NCI-H2196 (cell line): ENCODE results near the gene CLEC1B.
"Not testable (repeated sequence)": the region's sequence is repeated elsewhere in the genome, so short reads cannot be mapped to it uniquely, and the experiment has no call there.

Source experiments
- DNase-seq: peaks from one replicate; lab custom pipeline; 2025; ENCODE audit not compliant: unreplicated experiment; lab: John Stamatoyannopoulos, UW

The CLEC1B gene

DNA sequence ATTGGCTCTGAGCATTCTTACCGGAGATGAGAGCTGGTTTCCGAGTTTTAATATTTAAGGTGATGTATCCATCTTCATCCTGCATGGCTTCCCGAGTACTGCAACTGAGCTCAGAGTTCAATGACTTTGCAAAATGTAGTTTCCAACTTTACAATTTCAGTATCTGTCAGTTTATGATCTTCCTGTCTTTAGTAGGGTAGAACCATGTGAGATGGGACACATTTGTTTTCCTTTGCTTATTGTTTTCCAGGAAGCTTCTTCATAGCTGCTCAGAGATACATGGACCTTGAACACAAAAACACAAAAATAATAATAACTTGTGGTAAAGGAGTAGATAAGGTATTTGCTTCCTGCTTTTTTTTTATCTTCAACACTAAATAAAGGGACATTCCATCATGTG is at the start of gene CLEC1B:
CLEC1B (minus strand) TSS at position 106 of the 400 bp plus-strand sequence; CDS start at position 85, 21 bp downstream.
- no peak for DNase-seq

DNA sequence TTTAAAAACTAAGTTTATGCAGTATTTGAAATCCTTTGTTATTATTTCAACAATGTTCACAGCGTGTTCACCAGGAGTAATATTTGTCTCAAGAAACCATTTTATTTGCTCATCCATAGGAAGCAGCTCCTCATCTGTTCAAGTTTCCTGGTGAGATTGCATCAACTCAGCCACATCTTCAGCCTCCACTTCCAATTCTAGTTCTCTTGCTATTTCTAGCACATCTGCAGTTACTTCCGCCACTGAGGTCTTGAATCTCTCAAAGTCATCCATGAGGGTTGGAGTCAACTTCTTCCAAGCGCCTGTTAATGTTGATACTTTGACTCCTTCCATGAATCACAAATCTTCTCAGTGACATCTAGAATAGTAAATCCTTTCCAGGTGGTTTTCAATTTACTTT is 49.6 kb upstream of the CLEC1B start:
- DNase-seq, result no peak

- DNase-seq, result no peak
These were observed 43.2 kb upstream of the CLEC1B start for GRCh38 chr12:10042167-10042566.

- no peak for DNase-seq
These were observed 35.0 kb upstream of the CLEC1B start for GRCh38 chr12:10033783-10034545.

GRCh38 chr12:10031771-10032175 is 32.9 kb upstream of the CLEC1B start:
- no peak for DNase-seq

- DNase-seq, result no peak
These were observed 32.4 kb upstream of the CLEC1B start for GRCh38 chr12:10031321-10031720.

GRCh38 chr12:10030446-10030845 is 31.5 kb upstream of the CLEC1B start, which contains the start of gene CLEC9A:
CLEC9A (plus strand) TSS chr12:10030682; CDS start chr12:10052688, 22,006 bp downstream.
- no peak for DNase-seq

GRCh38 chr12:10027721-10028120 is 28.8 kb upstream of the CLEC1B start:
- DNase-seq, result no peak

- no peak for DNase-seq
These were observed 28.4 kb upstream of the CLEC1B start for GRCh38 chr12:10027311-10027710.

DNA sequence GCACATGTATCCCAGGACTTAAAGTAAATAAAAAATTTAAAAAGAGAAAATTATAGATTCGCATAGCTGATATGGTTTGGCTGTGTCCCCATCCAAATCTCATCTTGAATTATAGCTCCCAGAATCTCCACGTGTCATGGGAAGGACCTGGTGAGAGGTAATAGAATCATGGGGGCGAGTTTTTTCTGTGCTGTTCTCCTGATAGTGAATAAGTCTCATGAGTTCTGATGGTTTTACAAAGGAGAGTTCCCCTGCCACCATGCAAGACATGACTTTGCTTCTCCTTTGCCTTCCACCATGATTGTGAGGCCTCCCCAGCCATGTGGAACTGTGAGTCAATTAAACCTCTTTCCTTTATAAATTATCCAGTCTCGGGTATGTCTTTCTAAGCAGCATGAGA is 27.7 kb upstream of the CLEC1B start:
- not testable (repeated sequence) for DNase-seq

- DNase-seq, result no peak
These were observed 26.3 kb upstream of the CLEC1B start for GRCh38 chr12:10025236-10025635.

GRCh38 chr12:10021342-10021741 is 22.4 kb upstream of the CLEC1B start:
- no peak for DNase-seq

GRCh38 chr12:10018386-10018785 is 19.5 kb upstream of the CLEC1B start:
- no peak for DNase-seq

DNA sequence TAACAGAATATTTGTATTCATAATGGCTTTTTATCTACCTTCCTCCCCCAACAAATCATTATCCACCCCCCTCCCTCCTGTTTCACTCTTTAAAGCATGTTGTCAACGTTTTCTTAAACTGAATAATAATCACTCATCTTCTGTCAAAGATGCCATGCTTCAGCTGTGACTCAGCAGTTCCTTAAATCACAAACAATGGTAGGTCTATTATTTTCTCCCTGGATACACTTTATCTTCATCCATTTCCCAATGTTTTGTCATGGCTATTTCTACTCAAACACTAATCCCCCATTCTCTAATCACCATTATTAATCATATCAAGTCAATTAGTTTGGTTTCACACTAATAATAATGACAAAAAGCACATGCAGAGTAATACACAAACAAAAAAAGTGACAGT is 18.0 kb upstream of the CLEC1B start:
- no peak for DNase-seq

- no peak for DNase-seq
These were observed 16.5 kb upstream of the CLEC1B start for GRCh38 chr12:10015450-10015849.

- no peak for DNase-seq
These were observed 13.9 kb upstream of the CLEC1B start for GRCh38 chr12:10012630-10013330.

GRCh38 chr12:10001171-10001776 is 2.4 kb upstream of the CLEC1B start:
- DNase-seq, result no peak

- no peak for DNase-seq
These were observed 6.6 kb downstream of the CLEC1B start for GRCh38 chr12:9992296-9992695.

DNA sequence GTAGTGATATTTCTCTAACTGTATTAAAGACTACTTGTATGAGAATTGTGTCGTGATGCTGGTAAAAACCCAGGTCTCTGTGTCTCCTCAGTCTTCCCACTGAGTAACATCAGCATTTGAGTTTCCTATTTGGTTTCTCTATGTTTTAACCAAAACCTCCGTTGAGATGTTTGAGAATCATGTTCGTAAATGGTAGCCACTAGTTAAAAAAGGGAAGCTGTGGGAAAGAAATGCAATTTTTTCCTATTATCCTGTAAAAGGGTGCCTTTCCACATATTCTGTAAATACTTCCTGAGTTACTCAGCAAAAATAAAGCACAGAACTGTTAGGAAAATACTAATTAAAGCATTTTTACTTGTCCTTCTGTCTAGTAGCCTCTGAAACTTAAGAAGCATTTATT is 7.0 kb downstream of the CLEC1B start:
- no peak for DNase-seq

DNA sequence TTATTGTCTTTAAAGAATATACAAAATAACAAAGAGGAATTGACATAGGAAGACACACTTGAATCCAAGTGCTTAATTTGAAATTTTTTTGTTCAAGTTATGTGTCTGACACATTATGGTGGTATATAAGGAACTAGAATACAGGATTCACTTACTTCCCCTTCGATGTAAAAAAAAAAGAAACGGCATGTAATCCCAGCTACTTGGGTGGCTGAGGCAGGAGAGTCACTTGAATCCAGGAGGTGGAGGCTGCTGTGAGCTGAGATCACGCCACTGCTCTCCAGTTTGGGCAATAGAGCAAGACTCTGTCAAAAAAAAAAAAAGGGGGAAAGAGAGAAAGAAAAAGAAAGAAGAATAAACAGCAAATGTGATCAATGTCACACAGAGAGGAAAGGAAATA is 18.8 kb downstream of the CLEC1B start:
- no peak for DNase-seq

DNA sequence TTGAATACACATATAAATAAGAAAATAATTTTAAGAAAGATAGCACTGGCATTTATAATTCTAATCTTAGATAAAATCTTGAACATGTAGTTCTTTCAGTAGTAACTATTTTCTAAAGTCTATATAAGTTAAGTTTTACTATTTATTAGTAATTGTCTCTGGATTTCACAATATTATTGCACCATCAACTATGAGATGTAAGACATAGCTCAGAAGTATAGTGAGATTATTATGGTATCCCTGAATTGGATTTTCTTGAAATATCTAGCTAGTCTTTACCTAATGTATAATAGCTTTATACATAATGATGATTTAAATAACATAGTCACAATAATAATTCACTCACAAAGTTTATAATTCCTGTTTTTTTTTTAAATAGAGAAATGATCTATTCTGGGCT is 21.0 kb downstream of the CLEC1B start:
- DNase-seq, result no peak

DNA sequence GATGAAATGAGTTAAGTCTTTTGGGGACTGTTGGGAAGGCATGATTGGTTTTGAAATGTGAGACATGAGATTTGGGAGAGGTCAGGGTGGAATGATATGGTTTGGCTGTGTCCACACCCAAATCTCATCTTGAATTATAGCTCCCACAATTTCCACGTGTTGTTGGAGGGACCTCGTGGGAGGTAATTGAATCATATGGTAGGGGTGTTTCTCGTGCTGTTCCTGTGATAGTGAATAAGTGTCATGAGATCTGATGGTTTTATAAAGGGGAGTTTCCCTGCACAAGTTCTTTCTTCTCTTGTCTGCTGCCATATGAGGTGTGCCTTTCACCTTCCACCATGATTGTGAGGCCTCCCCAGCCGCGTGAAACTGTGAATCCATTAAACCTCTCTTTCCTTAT is 22.3 kb downstream of the CLEC1B start:
- DNase-seq, result not testable (repeated sequence)
